HG03442 (cell line): ENCODE data around the gene ATG13.
"Not testable (repeated sequence)": the region's sequence is repeated elsewhere in the genome, so short reads cannot be mapped to it uniquely, and the experiment has no call there.

ENCODE experiments used
- ATAC-seq: cut with Tn5 transposase; IDR thresholded peaks from one replicate; pipeline ENCODE4 v1.9.1; 2021; ENCODE audit warnings: mild to moderate bottlenecking, moderate library complexity; ENCODE audit not compliant: unreplicated experiment

Gene ATG13

DNA sequence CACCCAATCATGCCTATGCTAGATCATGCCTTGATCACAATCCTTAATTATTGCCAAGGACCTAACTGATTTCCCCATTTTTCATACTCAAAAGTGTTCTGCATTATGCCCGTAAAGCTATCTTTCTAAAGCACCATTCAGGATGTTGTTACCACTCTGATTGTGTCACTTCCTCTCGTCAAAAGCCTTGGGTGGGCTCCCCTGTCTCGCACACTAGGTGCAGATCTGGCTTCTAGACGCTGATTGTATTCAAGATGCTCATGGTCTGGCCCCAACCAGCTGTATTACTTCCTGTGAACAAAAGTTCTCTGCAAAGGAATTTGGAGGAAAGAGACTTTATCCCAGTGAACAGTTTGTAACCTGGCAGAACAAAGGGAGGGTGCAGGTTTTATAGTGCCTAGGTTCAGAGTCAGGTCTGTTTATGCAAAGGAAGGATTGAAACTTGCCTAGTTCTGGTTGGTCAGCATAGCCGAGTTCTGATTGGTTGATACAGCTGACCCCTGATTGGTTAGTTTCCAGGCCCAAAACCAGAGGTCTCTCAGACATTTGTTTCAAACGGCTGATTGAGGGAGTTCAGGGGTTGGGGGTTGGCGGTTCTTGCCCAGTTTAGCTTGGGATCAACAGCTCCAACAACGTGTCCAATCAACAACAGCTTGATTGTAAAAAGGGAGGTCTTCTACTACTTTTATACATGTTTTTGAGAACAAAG lies 25.4 kb downstream of the ATG13 start:
- no peak for ATAC-seq

DNA sequence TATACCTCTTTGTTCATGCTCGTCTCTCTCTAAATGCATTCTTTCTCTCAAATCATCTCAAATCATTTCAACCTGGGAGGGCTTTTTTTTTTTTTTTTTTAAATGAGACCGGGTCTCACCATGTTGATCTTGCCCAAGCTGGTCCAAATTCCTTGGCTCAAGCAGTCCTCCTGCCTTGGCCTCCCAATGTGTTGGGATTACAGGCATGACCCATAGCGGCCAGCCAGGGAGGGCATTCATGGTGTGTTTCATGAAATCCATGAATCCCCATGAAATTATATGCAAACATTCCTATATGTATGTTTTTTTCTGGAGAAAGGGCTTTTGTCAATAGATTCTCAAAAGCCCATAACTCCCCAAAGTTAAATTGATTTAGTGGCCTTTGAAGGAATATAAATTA lies 26.2 kb downstream of the ATG13 start:
- no peak for ATAC-seq

DNA sequence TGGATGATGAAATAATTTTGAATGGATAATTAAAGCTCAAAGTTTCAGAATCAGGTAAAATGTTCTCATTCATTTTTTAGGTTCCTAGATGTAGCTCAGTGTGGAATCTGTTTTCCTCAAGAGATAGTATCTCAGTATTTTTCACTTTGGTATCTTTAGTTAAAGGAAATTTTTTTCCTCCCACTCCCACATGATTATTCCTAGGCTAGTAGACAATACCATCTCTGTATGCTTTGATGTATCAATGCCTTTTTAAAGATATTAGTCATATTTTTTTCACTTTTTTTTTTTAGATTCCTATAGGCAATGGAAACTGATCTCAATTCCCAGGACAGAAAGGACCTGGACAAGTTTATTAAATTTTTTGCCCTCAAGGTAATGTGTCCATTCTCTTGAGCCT lies 26.6 kb downstream of the ATG13 start:
- ATAC-seq = no peak

DNA sequence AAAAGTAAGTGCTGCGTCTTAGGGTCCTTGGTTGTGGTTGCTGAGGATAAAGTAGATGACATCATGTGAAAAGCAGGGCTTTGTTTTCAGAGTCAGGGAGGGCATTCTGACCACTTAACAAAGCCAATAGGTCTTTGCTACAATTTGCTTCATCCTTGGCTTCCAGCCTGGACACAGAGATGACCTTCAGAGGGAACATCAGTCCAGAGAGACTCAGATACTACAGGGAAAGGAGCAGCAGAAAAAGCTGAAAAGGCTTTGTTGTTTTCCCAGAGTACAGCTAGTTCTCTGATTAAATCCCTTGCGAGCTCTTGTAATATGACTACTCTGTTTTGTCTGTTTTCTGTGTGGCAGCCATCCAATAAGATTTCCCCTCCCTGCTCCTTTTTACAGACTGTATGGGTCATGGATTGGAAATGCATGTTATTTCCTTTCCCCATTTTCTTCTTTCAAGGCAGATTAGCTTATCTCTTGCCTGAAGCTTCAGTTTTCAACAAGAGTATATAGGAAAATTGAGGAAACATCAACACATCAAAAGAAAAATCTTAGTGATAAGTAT lies 31.9 kb downstream of the ATG13 start:
- ATAC-seq = no peak

DNA sequence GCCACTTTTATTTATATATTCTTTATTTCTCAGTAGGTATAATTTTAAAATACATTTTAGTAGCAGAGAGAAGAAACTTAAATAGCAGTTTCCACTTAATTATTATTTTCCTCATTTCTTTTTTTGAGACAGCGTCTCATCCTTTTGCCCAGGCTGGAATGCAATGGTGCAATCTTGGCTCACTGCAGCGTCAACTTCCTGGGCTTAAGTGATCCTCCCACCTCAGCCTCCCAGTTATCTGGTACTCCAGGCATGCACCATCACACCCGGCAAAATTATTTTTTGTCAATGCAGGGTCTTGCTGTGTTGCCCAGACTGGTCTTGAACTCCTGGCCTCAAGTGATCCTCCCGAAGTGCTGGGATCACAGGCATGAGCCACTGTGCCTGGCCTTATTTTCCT lies 38.3 kb downstream of the ATG13 start:
- ATAC-seq = no peak

DNA sequence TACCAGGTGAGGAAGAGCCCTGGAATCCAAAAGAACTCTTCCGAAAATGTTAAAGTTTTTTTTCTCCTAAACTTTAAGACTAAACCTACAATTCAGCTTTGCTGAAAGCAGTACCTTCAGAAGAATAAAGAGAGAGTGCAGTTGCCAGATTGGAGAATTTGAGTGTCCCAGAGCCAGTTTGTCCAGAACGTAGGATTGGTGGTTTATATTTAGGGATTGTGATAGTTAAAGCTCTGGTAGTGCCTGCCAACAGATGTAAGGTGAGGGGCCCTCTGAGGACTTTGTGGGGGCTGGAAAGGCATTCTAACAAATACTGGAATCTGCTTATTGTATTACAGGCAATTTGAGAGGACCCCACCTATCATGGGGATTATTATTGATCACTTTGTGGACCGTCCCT lies 39.8 kb downstream of the ATG13 start:
- no peak for ATAC-seq

DNA sequence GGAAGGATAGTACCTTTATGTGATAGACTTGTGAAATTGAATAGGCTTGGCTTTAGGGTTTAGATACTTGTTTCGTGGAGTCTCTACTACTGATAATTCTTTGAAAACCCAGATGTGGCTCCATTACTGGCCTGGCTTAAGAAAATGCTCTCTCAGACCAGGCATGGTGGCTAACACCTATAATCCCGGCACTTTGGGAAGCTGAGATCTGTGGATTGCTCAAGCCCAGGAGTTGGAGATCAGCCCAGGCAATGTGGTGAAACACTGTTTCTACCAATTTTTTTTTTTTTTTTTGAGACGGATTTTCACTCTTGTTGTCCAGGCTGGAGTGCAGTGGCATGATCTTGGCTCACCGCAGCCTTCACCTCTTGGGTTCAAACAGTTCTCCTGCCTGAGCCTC lies 40.9 kb downstream of the ATG13 start:
- no peak for ATAC-seq

DNA sequence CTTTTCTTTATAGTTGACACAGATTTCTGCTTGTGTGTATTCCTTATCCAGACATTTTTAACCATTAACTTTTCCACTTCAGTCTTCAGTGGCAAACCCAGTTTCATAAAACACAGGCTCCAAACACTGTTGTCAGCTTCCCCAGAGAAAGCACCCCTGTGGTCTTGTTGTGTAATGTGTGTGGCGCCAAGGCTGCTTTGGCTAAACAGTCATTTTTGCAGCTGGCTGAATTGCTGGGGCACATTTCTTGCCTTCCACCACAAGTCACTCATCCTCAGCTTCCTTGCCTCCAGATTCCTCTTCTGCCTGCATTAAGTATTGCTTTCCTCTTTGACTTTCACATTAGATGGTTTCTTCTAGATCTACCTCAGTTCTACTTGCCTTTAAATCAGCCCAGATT lies 42.6 kb downstream of the ATG13 start:
- ATAC-seq = no peak

DNA sequence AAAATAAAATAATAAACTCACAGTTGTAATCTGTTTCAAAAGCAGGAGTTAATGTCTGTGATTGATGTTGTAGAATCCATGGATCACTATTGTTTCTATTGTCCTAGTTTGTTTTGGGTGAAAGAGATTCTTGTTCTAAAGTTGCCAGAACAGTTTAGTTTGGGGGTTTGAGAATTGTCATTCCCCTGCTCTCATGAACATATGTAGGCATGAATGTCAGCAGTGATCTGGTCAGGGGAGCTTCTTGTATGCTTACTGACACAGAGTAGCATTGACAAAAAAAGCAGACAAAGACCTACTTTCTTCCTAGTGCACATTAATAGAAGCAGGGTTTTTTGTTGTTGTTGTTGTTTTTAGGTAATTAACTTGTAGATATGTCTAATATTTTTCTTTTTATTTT lies 44.5 kb downstream of the ATG13 start:
- no peak for ATAC-seq

DNA sequence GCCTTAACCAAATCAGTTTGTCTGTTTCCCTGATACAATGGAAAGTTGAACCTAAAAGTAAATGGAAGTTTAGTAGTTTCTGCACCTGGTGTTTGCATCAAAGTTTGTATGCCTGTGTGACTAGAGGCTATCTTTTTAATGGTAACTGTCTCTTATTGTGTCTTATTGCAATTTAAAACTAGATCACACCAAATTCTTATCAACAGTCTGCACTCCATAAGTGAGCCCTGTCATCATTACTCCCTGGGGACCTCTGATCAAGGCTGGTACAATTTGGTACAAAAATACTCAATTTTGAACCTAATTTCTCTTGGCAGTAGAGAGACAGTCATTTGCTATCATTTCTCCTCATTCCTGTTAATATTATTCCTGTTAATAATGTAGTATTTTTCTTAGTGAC lies 45.0 kb downstream of the ATG13 start:
- ATAC-seq = no peak

DNA sequence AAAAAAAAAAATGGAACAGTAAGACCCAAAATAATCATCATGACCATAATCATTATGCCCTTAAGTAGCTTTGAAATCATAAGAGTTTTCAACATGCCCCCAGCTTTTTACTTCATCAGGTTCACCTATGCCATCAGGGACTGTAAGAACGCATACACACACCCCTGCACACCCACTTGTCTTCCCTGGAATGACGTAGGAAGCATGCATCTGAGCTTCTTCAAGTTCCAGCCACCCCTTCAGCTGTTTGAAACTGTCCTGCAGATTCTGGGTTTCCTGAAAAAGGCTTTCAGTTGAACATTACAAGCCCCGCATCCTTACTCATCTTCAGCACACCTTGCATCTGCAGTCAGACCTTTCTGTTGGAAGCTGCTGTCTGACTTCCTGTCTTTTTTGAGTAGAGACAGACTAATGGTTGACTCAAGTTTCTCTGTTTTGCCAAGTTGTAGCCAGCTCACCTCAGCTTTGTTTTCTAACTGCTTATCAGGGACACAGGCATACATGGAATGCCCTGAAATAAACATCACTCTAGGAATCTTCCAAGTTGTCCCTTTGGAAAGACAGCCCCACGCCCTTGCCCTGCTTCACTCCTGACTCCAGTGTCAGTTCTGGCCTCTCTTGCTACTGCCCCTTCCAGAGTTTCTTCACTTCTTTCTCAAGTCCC lies 46.1 kb downstream of the ATG13 start:
- ATAC-seq = no peak

DNA sequence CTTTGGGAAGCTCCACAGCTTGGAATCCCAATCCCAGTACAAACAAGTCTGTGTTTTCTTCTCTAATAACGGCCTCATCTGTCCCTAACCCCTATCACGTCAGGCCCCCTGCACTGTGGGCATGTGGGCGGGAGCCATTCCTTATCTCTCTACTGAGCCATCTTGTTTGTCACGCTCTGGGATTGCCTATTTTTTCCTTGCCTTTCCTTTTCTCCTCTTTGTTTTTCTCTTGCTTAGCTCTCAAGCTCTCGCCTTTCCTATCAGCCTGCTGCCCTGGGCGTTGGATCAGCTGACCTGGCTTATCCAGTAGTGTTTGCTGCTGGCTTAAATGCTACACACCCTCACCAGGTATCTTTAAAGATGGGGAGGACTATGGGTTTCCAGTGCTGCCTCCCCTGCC lies 47.3 kb downstream of the ATG13 start:
- no peak for ATAC-seq

DNA sequence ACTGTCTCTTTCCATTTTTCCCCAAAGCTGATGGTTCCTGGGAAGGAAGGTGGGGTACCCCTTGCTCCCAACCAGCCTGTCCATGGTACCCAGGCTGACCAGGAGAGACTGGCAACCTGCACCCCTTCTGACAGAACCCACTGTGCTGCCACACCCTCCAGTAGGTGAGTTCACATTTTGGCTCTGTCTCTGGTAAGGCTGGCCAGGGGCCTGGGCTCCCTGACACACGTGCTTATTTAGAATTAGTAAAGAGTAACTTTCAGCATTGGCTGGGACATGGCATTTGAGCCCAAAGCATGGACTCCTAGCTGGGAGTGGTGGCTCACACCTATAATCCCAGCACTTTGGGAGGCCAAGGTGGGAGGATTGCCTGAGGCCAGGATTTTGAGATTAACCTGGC lies 48.0 kb downstream of the ATG13 start:
- ATAC-seq = no peak

DNA sequence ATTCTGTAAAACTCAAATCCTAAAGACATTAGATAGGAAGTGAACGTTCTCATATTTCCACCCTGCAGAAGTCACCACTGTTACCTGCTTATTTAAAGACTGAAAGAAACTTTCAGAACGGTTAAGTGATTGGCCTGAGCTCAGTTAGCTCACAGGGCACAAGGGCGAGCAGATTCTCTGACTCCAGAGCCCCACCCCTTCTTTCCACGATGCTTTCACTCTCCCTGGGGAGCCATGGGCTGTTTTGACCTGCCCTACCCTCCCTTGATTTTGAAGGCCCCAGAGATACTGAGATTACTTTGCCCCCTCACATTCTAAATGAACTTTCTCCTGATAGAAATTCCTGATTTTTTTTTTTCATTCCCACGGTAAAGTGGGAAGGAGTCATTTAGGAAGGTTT lies 49.2 kb downstream of the ATG13 start:
- no peak for ATAC-seq

DNA sequence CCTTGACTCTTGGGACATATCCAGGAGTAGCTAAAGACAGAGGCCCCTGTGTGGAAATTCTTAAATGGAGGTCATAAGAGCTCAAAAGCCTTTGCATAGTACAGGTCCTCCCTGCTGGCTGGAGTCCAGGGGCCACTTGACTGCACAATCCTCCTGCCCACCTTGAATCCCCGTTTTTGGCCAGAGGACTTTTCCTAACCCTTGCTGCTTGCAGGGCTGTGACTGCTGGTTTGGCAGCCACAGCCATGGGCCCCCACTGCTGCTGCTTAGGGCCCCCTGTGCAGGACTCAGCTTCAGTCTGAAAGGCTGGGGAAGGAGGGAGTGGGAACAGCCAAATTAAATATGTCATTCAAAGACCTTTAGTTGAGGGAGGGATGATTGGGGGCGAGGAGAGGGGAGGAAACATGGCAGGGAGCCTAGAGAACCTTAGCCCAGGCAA lies 49.7 kb downstream of the ATG13 start:
- ATAC-seq = no peak

DNA sequence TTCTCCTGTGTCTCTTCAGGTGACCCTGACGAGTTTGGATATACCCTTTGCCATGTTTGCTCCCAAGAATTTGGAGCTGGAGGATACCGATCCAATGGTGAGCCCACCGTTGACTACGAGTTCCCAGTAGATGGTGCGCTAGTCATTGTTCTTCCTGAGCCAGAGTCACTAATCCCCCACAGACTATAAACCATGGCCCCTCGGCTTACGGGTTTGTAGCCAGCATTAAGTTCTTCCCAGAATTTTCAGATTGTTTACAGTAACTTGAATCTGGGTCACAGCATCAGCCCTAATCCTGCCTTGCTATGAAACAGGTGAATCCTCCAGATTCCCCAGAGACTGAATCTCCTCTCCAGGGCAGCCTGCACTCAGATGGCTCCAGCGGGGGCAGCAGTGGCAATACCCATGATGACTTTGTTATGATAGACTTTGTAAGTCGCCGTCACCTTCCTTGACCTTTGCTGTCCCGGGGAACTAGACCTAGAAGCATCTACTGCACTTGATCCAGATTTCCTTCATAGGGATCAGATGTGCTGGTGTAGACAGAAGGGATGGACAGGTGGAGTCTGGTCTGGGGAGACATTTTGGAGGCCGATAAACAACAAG lies 51.2 kb downstream of the ATG13 start:
- no peak for ATAC-seq

DNA sequence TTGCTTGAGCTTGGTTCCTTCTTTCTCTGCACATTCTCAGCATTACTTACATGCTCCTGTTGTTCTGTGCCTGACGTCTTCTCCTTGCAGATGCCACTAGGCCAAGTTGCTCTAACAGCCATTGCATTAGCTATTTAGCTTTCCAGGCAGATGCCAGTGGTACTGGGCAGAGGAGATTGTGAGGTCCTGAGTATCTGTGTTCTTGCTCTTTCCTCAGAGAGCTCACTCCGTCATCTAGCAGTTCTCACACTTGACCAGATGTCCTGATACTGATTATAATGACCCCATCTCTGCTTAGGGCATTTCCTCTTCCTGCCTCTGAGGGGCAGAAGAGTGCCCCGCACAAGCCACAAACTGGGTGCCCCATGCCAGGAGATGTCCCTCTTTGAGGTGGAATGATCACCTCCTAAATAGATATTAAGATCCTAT lies 52.4 kb downstream of the ATG13 start:
- ATAC-seq = no peak

DNA sequence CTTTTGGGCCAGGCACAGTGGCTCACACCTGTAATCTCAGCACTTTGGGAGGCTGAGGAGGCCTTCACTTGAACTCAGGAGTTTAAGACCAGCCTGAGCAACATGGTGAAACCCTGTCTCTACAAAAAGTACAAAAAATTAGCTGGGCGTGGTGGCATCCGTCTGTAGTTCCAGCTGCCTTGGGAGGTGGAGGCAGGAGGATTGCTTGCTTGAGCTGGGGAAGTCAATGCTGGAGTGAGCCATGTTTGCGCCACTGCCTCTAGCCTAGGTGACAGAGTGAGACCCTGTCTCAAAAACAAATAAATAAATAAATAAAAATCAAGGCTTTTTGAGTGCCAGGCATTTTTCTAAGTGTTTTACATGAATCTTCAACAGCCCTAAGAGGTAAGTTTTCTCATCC lies 53.2 kb downstream of the ATG13 start:
- ATAC-seq = not testable (repeated sequence)

DNA sequence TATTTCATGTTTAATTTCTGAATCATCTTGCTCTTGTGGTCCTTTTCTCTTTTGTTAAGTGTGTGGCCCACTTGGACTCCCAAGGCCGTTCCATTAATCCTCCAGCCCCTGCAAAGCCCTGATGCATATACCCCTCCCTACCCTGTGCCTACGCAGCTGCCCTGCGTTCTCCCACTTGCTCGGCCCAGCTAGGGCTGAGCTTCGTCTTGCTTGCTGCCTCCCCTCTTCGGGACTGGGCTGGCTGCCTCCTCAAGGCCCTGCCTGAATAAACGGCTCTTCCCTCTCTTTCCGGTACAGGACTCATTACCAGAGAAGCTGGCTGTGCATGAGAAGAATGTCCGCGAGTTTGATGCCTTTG lies 54.6 kb downstream of the ATG13 start:
- no peak for ATAC-seq

DNA sequence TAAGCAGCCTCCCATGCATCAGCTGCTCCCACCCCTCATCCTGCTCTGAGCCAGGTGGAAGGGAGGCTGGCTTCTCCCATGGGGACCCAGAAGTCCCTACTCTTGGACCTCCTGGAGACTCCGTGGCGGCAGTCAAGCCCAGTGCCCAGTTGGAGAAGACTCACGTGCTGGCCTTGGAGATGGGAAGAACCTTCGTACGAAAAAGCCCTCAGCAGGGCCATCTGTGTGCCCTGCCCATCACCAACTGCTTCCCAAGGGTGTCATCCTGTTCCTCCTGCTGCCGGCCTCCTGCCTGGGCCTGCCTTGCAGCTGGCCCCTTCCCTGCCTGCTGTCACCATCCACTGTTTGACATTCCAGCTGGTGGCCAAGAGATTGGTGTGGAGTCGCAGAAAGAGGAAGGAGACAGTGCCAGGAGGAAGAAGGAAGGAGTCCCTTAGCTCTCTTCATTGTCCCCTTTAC lies 55.1 kb downstream of the ATG13 start:
- no peak for ATAC-seq

DNA sequence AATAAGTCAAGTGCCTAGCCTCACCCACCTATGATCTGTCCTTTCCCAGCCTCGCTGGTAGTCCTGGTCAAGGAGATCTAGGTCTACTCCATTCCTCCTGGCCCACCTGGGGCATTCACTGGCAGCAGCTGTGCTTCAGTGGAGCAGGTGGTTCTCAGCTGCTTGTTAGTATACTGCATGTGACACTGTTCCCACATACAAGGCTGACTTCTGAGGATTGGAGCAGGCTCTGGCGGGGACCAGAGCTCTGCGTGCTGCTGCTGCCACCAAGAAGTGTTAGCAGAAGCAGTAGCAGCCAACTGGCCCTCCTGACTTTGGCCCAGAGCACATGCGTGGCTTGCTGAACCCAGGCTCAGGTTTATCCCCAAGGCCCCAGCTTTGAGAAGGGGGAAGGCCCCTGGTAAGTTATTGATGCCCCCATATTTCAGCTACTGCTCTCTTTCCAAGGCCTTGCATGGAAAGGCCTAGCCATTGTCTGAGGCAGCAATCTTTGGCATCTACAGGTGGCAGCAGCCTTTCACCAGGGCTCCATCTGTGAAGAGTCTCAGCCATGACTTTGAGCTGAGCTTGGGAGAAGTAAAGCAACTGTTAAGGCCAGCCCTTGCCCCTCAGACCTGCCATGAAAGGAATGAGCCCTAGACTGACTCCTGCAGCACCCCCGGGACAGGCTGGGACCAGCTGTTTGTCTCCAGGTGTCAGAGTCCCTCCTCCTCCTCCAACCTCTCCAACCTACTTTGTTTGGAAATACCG lies 56.5 kb downstream of the ATG13 start:
- no peak for ATAC-seq
